Body of pancreas (tissue), 4 donors: ENCODE data around the gene OR13C3. TPM values are rescaled to one million over a fixed set of nuclear protein-coding genes. Genes with fewer than 3 reads are reported as not detected.
"Not testable (repeated sequence)": the region's sequence is repeated elsewhere in the genome, so short reads cannot be mapped to it uniquely, and the experiment has no call there.

Experiments used
- ATAC-seq: fragments of 150-250 bp; one replicate; pipeline ENCODE4 v1.9.1; 2016
- DNase-seq, 4 donors: peaks; one replicate each; pipeline ENCODE4 v3.0.0-alpha.2; 2019
- H3K27ac ChIP-seq, 4 donors: fragments of 200-600 bp; sonication (generic); 1 replicate in 3 of 4; 2 replicates in 1 of 4; pipeline versions ENCODE4 v1.5.1 to v1.6.1; 2016 to 2019; ENCODE audit warnings: mild to moderate bottlenecking in 1 of 4, mixed read lengths in 1 of 4, moderate library complexity in 1 of 4
- H3K27me3 ChIP-seq, 2 donors: fragments of 200-600 bp; sonication (generic); one replicate each; pipeline ENCODE4 v1.6.0; 2016; ENCODE audit warnings: mild to moderate bottlenecking in 1 of 2
- H3K36me3 ChIP-seq, 2 donors: fragments of 200-600 bp; sonication (generic); replicated peaks in 1 of 2; 2 replicates each; pipeline ENCODE4 v1.5.1; 2016; ENCODE audit warnings: low read depth in 2 of 2; ENCODE audit not compliant: insufficient read depth in 1 of 2
- H3K4me1 ChIP-seq: fragments of 200-600 bp; sonication (generic); one replicate; pipeline ENCODE4 v1.6.0; 2016
- H3K4me3 ChIP-seq, 2 donors: fragments of 200-600 bp; sonication (generic); 1 replicate in 1 of 2; 2 replicates in 1 of 2; pipeline ENCODE4 v1.5.1; 2016 to 2019
- H3K9me3 ChIP-seq, 3 donors: fragments of 200-600 bp; sonication (generic); 1 replicate in 2 of 3; 2 replicates in 1 of 3; pipeline ENCODE4 v1.5.1; 2016
- POLR2A ChIP-seq, 3 donors: fragments of 450-650 bp; IDR thresholded peaks; one replicate each; pipeline ENCODE4 v1.6.1; 2016; ENCODE audit warnings: antibody characterized with exemption in 3 of 3, mild to moderate bottlenecking in 2 of 3
- WGBS, 2 donors: methylation state at CpG; one replicate each; pipeline ENCODE4 v1.1.5; 2017; 5-methylcytosine and 5-hydroxymethylcytosine counted together
- intact Hi-C: fragments of 100-400 bp; cut with DNase I; formaldehyde crosslinking; loops from one replicate; pipeline ENCODE4 v1.15.1; 2023
- total RNA-seq, 2 donors: library from RNA; depleted of rRNA; stranded (reverse); fragments of >200 nt; gene quantifications; one replicate each; pipeline ENCODE4 v1.1.0, GENCODE V29; 2016
- TF ChIP-seq, protein P1 (sequence below), 7 experiments: fragments of 450-650 bp in 4 of 7; fragments of 200-600 bp in 3 of 7; sonication (generic) in 3 of 7; IDR thresholded peaks; one replicate each; pipeline ENCODE4 v1.5.1; 2016 to 2019; ENCODE audit warnings: antibody characterized with exemption in 7 of 7

The OR13C3 gene
- total RNA-seq, 2 donors from 2014 or later, result not detected

- no peak overlapping the region for H3K4me3 ChIP-seq
- H3K27ac ChIP-seq, result no peak overlapping the region
- ATAC-seq, result no peak
- no peak for DNase-seq
- 81 to 85% methylated on average over 4 of the region's 4 CpGs for WGBS, 2 donors
- no peaks in the 10 kb centered on the region for H3K36me3 ChIP-seq
- TF ChIP-seq POLR2A (IDR thresholded peaks at IDR 0.05), result no peak
- TF ChIP-seq, protein P1, sequence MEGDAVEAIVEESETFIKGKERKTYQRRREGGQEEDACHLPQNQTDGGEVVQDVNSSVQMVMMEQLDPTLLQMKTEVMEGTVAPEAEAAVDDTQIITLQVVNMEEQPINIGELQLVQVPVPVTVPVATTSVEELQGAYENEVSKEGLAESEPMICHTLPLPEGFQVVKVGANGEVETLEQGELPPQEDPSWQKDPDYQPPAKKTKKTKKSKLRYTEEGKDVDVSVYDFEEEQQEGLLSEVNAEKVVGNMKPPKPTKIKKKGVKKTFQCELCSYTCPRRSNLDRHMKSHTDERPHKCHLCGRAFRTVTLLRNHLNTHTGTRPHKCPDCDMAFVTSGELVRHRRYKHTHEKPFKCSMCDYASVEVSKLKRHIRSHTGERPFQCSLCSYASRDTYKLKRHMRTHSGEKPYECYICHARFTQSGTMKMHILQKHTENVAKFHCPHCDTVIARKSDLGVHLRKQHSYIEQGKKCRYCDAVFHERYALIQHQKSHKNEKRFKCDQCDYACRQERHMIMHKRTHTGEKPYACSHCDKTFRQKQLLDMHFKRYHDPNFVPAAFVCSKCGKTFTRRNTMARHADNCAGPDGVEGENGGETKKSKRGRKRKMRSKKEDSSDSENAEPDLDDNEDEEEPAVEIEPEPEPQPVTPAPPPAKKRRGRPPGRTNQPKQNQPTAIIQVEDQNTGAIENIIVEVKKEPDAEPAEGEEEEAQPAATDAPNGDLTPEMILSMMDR (IDR thresholded peaks at IDR 0.05), result no peak
- intact Hi-C loops, result no loop called here
- H3K9me3 ChIP-seq, result no peaks in the 10 kb centered on the region
- no peaks in the 10 kb centered on the region for H3K4me1 ChIP-seq
- no peaks in the 10 kb centered on the region for H3K27me3 ChIP-seq
Observed at GRCh38 chr9:104544644-104545043, 8.0 kb upstream of the OR13C3 start.

DNA sequence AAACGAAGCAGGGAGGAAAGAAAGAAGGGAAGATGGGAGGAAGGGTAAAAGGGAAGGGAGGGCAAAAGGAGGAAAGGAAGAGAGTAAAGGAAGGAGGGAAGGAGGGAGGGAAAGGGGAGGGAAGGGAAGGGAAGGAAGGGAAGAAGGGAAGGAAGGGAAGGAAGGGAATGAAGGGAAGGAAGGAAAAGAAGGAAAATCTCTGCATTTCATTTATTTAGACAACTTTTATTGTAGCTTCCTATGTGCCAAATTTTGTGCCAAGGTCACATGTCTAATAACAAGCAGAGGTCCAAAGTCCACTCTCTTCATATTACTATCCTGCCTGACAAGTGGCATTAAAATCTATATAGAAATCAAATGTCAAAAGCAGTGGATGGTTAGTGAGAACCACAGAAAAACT, 2.6 kb upstream of the OR13C3 start:
- no peaks in the 10 kb centered on the region for H3K36me3 ChIP-seq
- H3K9me3 ChIP-seq, result no peaks in the 10 kb centered on the region
- intact Hi-C loops, result no loop called here
- ATAC-seq (no peak), DNase-seq (no peak)
- H3K27ac ChIP-seq, result no peak overlapping the region
- H3K4me3 ChIP-seq, result no peak overlapping the region
- 44 to 69% methylated on average over 1 of the region's 1 CpG for WGBS, 2 donors
- H3K27me3 ChIP-seq, result no peaks in the 10 kb centered on the region
- H3K4me1 ChIP-seq, result no peaks in the 10 kb centered on the region
- no peak for TF ChIP-seq POLR2A (IDR thresholded peaks at IDR 0.05)
- TF ChIP-seq, protein P1 (IDR thresholded peaks at IDR 0.05), result no peak

DNA sequence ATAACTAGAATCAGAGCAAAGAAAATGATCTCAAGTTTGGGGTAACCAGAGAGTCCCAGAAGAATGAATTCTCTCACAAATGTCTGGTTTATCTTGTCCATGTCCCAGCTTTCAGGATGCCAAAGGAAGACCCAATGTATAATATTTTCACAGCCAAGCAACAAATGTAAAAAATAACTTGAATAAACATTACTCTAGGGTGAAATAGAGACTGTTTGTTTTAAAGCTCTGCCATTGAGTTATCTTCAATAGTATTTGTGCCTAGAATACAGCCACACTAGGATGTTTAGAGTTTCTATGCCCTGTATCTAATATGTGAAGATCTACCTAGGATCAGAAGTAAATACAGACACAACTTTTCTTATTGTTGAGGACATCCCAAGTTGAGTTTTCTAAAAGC, 9.5 kb downstream of the OR13C3 start, which contains the start of gene OR13C4:
TSS of gene OR13C4 (minus strand) at position 101 of the 400 bp plus-strand sequence. CDS start at position 101, 0 bp downstream.
- Histone ChIP-seq H3K4me1 (no peaks in the 10 kb centered on the region), H3K27ac (no peak within 1 kb of the TSS), H3K36me3 (no peaks in the 10 kb centered on the region), H3K9me3 (no peaks in the 10 kb centered on the region), H3K27me3 (no peaks in the 10 kb centered on the region), H3K4me3 (no peak within 1 kb of the TSS)
- ATAC-seq, result no peak
- TF ChIP-seq, protein P1 (IDR thresholded peaks at IDR 0.05), result no peak
- no peak for TF ChIP-seq POLR2A (IDR thresholded peaks at IDR 0.05)
- DNase-seq, result no peak
- intact Hi-C loops, result no loop called here

DNA sequence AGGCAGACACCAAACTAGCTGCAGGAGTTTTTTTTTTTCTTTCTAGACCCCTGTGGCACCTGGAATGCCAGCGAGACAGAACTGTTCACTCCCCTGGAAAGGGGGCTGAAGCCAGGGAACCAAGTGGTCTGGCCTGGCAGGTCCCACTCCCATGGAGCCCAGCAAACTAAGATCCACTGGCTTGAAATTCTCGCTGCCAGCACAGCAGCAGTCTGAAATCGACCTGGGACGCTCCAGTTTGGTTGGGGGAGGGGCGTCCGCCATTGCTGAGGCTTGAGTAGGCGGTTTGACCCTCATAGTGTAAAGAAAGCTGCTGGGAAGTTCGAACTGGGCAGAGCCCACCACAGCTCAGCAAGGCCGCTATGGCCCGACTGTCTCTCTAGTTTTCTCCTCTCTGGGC, 16.4 kb downstream of the OR13C3 start:
- H3K27ac ChIP-seq, intact Hi-C loops, H3K27me3 ChIP-seq, H3K9me3 ChIP-seq, H3K36me3 ChIP-seq, H3K4me3 ChIP-seq, DNase-seq, H3K4me1 ChIP-seq, ATAC-seq: not testable (repeated sequence)
- 65 to 78% methylated on average over 10 of the region's 10 CpGs for WGBS, 2 donors

DNA sequence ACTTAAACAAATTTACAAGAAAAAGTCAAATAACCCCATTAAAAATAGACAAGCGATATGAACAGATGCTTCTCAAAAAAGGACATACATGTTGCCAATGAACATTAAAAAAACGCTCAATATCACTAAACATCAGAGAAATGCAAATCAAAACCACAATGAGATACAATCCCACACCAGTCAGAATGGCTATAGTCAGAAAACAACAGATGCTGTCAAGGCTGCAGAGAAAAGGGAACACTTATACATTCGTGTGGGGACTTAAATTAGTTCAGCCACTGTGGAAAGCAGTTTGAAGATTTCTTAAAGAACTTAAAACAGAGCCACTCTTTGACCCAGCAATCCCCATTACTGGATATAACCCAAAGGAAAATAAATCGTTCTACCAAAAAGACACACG, 21.8 kb downstream of the OR13C3 start:
- Histone ChIP-seq H3K27ac (no peak overlapping the region), H3K4me3 (no peak overlapping the region), H3K9me3 (no peaks in the 10 kb centered on the region), H3K27me3 (no peaks in the 10 kb centered on the region), H3K4me1 (no peaks in the 10 kb centered on the region), H3K36me3 (no peaks in the 10 kb centered on the region)
- no peak for DNase-seq
- ATAC-seq, result no peak
- 56 to 66% methylated on average over 5 of the region's 5 CpGs for WGBS, 2 donors
- TF ChIP-seq POLR2A (IDR thresholded peaks at IDR 0.05), result no peak
- TF ChIP-seq, protein P1 (IDR thresholded peaks at IDR 0.05), result no peak
- intact Hi-C loops, result no loop called here
